PC-3 (cell line): ENCODE data around the gene CUL2. TPM values are rescaled to one million over a fixed set of nuclear protein-coding genes. Genes with fewer than 3 reads are reported as not detected.

Experiments
- ATAC-seq: fragments of 200-7000 bp; cut with Tn5 transposase; 2 replicates; pipeline ENCODE4 v1.9.1; 2020; ENCODE audit warnings: mild to moderate bottlenecking, moderate library complexity
- BruUV-seq: library from RNA; stranded (reverse); fragments of 400-500 nt; replicated peaks from 2 replicates; lab custom pipeline; 2021; lab: Mats Ljungman, UMichigan
- CTCF ChIA-PET: fragments of 300-600 bp; sonication (Branson Sonifier 250); formaldehyde crosslinking; loops from one replicate; lab custom pipeline; 2022; ENCODE audit warnings: antibody characterized with exemption; lab: Charles Lee
- POLR2A ChIA-PET: fragments of 300-600 bp; sonication (Branson Sonifier 250); formaldehyde crosslinking; loops from one replicate; lab custom pipeline; 2022; ENCODE audit warnings: antibody characterized with exemption; ENCODE audit not compliant: unreplicated experiment; lab: Charles Lee
- DNase-seq: peaks from one replicate; pipeline ENCODE4 v3.0.0-alpha.2; 2015
- H2AFZ ChIP-seq: fragments of 300-600 bp; sonication (generic); 2 replicates; pipeline ENCODE4 v1.6.0; 2016; ENCODE audit warnings: antibody characterized with exemption, low read length
- H3F3A ChIP-seq: fragments of 300-600 bp; sonication (generic); one replicate; pipeline ENCODE4 v1.6.0; 2017; ENCODE audit warnings: antibody characterized with exemption, low read length, control low read depth, mild to moderate bottlenecking; ENCODE audit not compliant: unreplicated experiment
- H3K27ac ChIP-seq: fragments of 300-600 bp; sonication (generic); 2 replicates; pipeline ENCODE4 v1.5.1; 2016; ENCODE audit warnings: mild to moderate bottlenecking, low read length
- H3K27me3 ChIP-seq: fragments of 300-600 bp; sonication (generic); 2 replicates; pipeline ENCODE4 v1.6.1; 2016; ENCODE audit warnings: low read length, mixed read lengths
- H3K36me3 ChIP-seq: fragments of 300-600 bp; sonication (generic); 2 replicates; pipeline ENCODE4 v1.6.1; 2016; ENCODE audit warnings: low read depth, mixed run types, low read length, mixed read lengths
- H3K4me1 ChIP-seq: fragments of 300-600 bp; sonication (generic); 2 replicates; pipeline ENCODE4 v1.5.1; 2016; ENCODE audit warnings: low read length; ENCODE audit not compliant: insufficient read depth
- H3K4me2 ChIP-seq: fragments of 300-600 bp; sonication (generic); 2 replicates; pipeline ENCODE4 v1.6.0; 2016; ENCODE audit warnings: low read length
- H3K4me3 ChIP-seq: fragments of 300-600 bp; sonication (generic); 2 replicates; pipeline ENCODE4 v1.5.1; 2016; ENCODE audit warnings: mild to moderate bottlenecking, low read length, mixed read lengths
- H3K79me2 ChIP-seq: fragments of 300-600 bp; sonication (generic); 2 replicates; pipeline ENCODE4 v1.6.1; 2017; ENCODE audit warnings: low read length, mixed read lengths
- H3K9ac ChIP-seq: fragments of 300-600 bp; sonication (generic); 2 replicates; pipeline ENCODE4 v1.6.0; 2016; ENCODE audit warnings: mild to moderate bottlenecking, low read length
- H3K9me2 ChIP-seq: fragments of 300-600 bp; sonication (generic); replicated peaks from 2 replicates; pipeline ENCODE4 v1.6.1; 2016; ENCODE audit warnings: mixed run types, low read length, mixed read lengths
- H3K9me3 ChIP-seq: fragments of 300-600 bp; sonication (generic); 2 replicates; pipeline ENCODE4 v1.6.1; 2016; ENCODE audit warnings: low read length, mixed read lengths
- H4K20me1 ChIP-seq: fragments of 300-600 bp; sonication (generic); 2 replicates; pipeline ENCODE4 v1.6.1; 2016; ENCODE audit warnings: low read length, mixed read lengths
- EZH2 ChIP-seq: fragments of 300-600 bp; sonication (generic); IDR thresholded peaks from one replicate; pipeline ENCODE4 v1.6.1; 2017; ENCODE audit warnings: antibody characterized with exemption, mild to moderate bottlenecking, low read length; ENCODE audit not compliant: unreplicated experiment
- EZH2phosphoT487 ChIP-seq: fragments of 300-600 bp; sonication (generic); IDR thresholded peaks from 2 replicates; pipeline ENCODE4 v1.6.1; 2018; ENCODE audit warnings: mild to moderate bottlenecking, antibody characterized with exemption, low read length, borderline replicate concordance
- intact Hi-C: fragments of 100-400 bp; cut with micrococcal nuclease; formaldehyde crosslinking; loops from 2 replicates; pipeline ENCODE4 v1.9.0; 2023
- total RNA-seq: library from RNA; depleted of rRNA; stranded (reverse); fragments of >200 nt; gene quantifications from 2 replicates; pipeline ENCODE4 v1.2.3, GENCODE V29; 2014
- TF ChIP-seq, protein P1 (sequence below): fragments of 300-600 bp; sonication (generic); conservative IDR thresholded peaks from 2 replicates; pipeline ENCODE4 v1.5.1; 2017; ENCODE audit warnings: antibody characterized with exemption, low read depth, mild to moderate bottlenecking, low read length

Gene CUL2
- total RNA-seq, 1 experiment from 2014 or later = 129 TPM

DNA sequence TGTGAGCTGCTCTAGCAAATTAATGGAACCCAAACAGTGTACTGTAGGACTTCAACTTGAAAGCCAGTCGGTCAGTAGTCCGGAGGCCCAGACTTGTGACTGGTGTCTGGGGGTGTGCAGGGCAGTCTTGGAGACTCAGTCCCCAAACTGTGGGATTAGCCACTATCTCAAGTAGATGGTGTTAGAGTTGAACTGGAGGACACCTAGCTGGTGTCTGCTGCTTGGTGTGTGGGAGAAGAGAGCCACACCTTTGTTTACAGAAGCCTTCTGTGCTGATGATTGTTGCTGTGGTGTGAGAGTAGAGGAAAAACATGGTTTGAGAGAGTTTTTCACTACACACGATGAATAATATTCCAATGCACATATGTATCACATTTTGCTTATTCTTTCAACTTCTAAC is 47.4 kb downstream of the CUL2 start:
- POLR2A ChIA-PET = interaction anchor here (0.7 kb wide), 1 partner anchor 18 kb away, joined by 5 read pairs; no protein-coding TSS in a partner anchor

GRCh38 chr10:35041502-35041879 is 48.6 kb downstream of the CUL2 start:
- intact Hi-C loops = loop anchor here (1.0 to 2.0 kb wide), 3 partner anchors 35 to 49 kb away; partner anchors contain the start of gene CUL2
- no peak for ATAC-seq
- H3K36me3 ChIP-seq = peaks cover 63% of the 10 kb centered on the region
- H3K9me2 ChIP-seq = no peaks in the 10 kb centered on the region
- peaks cover 2% of the 10 kb centered on the region for H3F3A ChIP-seq
- no peaks in the 10 kb centered on the region for H4K20me1 ChIP-seq
- peak overlapping the region; percentile 49 for H3K27ac ChIP-seq
- peak overlapping the region; percentile 3 for H3K4me2 ChIP-seq
- H3K4me1 ChIP-seq = peaks cover 46% of the 10 kb centered on the region
- DNase-seq = no peak
- peaks cover 15% of the 10 kb centered on the region; the same call in 1 of the 2 replicates for H3K79me2 ChIP-seq
- CTCF ChIA-PET = interaction anchor here (0.6 to 1.4 kb wide), 6 partner anchors 16 to 155 kb away, joined by 3 to 13 read pairs (median 4); no protein-coding TSS in a partner anchor
- no peaks in the 10 kb centered on the region for H3K9me3 ChIP-seq
- H3K27me3 ChIP-seq = no peaks in the 10 kb centered on the region
- no peak overlapping the region for H2AFZ ChIP-seq
- BruUV-seq = no TSS peak
- TF ChIP-seq, protein P1, sequence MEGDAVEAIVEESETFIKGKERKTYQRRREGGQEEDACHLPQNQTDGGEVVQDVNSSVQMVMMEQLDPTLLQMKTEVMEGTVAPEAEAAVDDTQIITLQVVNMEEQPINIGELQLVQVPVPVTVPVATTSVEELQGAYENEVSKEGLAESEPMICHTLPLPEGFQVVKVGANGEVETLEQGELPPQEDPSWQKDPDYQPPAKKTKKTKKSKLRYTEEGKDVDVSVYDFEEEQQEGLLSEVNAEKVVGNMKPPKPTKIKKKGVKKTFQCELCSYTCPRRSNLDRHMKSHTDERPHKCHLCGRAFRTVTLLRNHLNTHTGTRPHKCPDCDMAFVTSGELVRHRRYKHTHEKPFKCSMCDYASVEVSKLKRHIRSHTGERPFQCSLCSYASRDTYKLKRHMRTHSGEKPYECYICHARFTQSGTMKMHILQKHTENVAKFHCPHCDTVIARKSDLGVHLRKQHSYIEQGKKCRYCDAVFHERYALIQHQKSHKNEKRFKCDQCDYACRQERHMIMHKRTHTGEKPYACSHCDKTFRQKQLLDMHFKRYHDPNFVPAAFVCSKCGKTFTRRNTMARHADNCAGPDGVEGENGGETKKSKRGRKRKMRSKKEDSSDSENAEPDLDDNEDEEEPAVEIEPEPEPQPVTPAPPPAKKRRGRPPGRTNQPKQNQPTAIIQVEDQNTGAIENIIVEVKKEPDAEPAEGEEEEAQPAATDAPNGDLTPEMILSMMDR = no peak
- TF ChIP-seq EZH2 (no peak), EZH2phosphoT487 (no peak)
- H3K4me3 ChIP-seq = no peak overlapping the region
- POLR2A ChIA-PET = interaction anchor here (0.6 kb wide), 1 partner anchor 361 kb away, joined by 5 read pairs; no protein-coding TSS in a partner anchor
- no peak overlapping the region; the same call in 1 of the 2 replicates for H3K9ac ChIP-seq

More for the DNA sequence above, 47.4 kb downstream of the CUL2 start:
- Histone ChIP-seq H2AFZ (no peak overlapping the region), H4K20me1 (no peaks in the 10 kb centered on the region), H3K27ac (peak overlapping the region; percentile 49), H3K27me3 (no peaks in the 10 kb centered on the region), H3K36me3 (peaks cover 58% of the 10 kb centered on the region), H3K4me1 (peaks cover 46% of the 10 kb centered on the region), H3F3A (peaks cover 2% of the 10 kb centered on the region), H3K9me2 (no peaks in the 10 kb centered on the region), H3K9ac (peak overlapping the region; percentile 2), H3K79me2 (peaks cover 15% of the 10 kb centered on the region; the same call in 1 of the 2 replicates), H3K4me2 (peak overlapping the region; percentile 23), H3K4me3 (no peak overlapping the region), H3K9me3 (no peaks in the 10 kb centered on the region)
- no peak for TF ChIP-seq EZH2
- TF ChIP-seq, protein P1 = no peak
- TF ChIP-seq EZH2phosphoT487 = no peak
- CTCF ChIA-PET = no interaction called here
- intact Hi-C loops = no loop called here
- peak; percentile 78 for DNase-seq
- BruUV-seq = no TSS peak
- ATAC-seq = peak; percentile 56
